K562 (cell line): ENCODE measurements around the gene PFKL. TPM values are rescaled to one million over a fixed set of nuclear protein-coding genes. Genes with fewer than 3 reads are reported as not detected.
A peak's percentile ranks its signal among the peaks of the same experiment; 100 is the strongest.

Experiments
- CHD2 ChIP-seq: IDR thresholded peaks from 2 replicates; pipeline ENCODE4 v1.6.1; 2011; ENCODE audit warnings: low read depth, low read length
- KDM2B ChIP-seq: fragments of 250-450 bp; sonication (Bioruptor Pico); IDR thresholded peaks from 2 replicates; pipeline ENCODE4 v1.8.0; 2021; ENCODE audit warnings: mild to moderate bottlenecking, moderate library complexity
- NFE2L1 ChIP-seq: fragments of 450-650 bp; IDR thresholded peaks from 2 replicates; pipeline ENCODE4 v1.6.1; 2016; ENCODE audit warnings: missing genetic modification characterization, low read depth, mild to moderate bottlenecking, missing compliant biosample characterization, moderate library complexity, borderline replicate concordance
- PHTF2 ChIP-seq: fragments of 250-450 bp; sonication (Bioruptor Pico); IDR thresholded peaks from 2 replicates; pipeline ENCODE4 v1.5.0; 2021; ENCODE audit warnings: mild to moderate bottlenecking
- RBM25 ChIP-seq: fragments of 200-400 bp; formaldehyde crosslinking; IDR thresholded peaks from 2 replicates; pipeline ENCODE4 v1.6.1; 2018; ENCODE audit warnings: low read length, low read depth, moderate library complexity; ENCODE audit not compliant: severe bottlenecking
- RFX1 ChIP-seq: fragments of 450-650 bp; IDR thresholded peaks from 2 replicates; pipeline ENCODE4 v1.6.1; 2016; ENCODE audit warnings: mild to moderate bottlenecking, moderate library complexity
- SETDB1 ChIP-seq: IDR thresholded peaks from one replicate; pipeline ENCODE4 v1.6.1; 2012; ENCODE audit warnings: low read length, control low read depth, inconsistent platforms
- SIRT6 ChIP-seq: IDR thresholded peaks from one replicate; pipeline ENCODE4 v1.6.1; 2012; ENCODE audit warnings: low read depth, mild to moderate bottlenecking, control low read depth, inconsistent platforms, low read length, moderate library complexity
- SNRNP70 ChIP-seq: fragments of 200-400 bp; formaldehyde crosslinking; optimal IDR thresholded peaks from 2 replicates; pipeline ENCODE3; 2017; ENCODE audit warnings: low read depth, low read length
- STAT5B ChIP-seq: fragments of 250-450 bp; sonication (Bioruptor Pico); IDR thresholded peaks from 2 replicates; pipeline ENCODE4 v1.8.0; 2021; ENCODE audit warnings: mild to moderate bottlenecking, inconsistent platforms
- U2AF1 ChIP-seq: fragments of 200-400 bp; formaldehyde crosslinking; optimal IDR thresholded peaks from 2 replicates; pipeline ENCODE3; 2017; ENCODE audit warnings: mild to moderate bottlenecking, low read depth, low read length, moderate library complexity
- ZNF431 ChIP-seq: sonication (generic); formaldehyde crosslinking; IDR thresholded peaks from 2 replicates; pipeline ENCODE4 v1.8.0; 2022; ENCODE audit warnings: mild to moderate bottlenecking, missing genetic modification reagents
- polyA plus RNA-seq, 8 experiments: library from polyadenylated mRNA; depleted of rRNA in 4 of 8; stranded (reverse) in 5 of 8; unstranded in 3 of 8; fragments of >200 nt; fragmentation: Nextera tagmentation in 2 of 8; fragmentation: Illumina TruSeq in 1 of 8; extraction: Ambion mirVana in 2 of 8; extraction: Trizol in 1 of 8; gene quantifications; 2 replicates each; pipeline versions ENCODE4 v1.2.1 to v1.2.3, GENCODE V29; 2011 to 2014; ENCODE audit warnings: inconsistent platforms in 1 of 8, missing spikeins in 1 of 8
- total RNA-seq, 7 experiments: library from RNA; depleted of rRNA in 6 of 7; stranded (reverse); fragments of >200 nt in 6 of 7; fragmentation: Illumina TruSeq in 2 of 7; extraction: Trizol in 2 of 7; gene quantifications; 2 replicates each; pipeline versions ENCODE4 v1.2.1 to v1.2.3, GENCODE V29; 2011 to 2021; ENCODE audit warnings: low replicate concordance in 1 of 7
- TF ChIP-seq, protein P1 (sequence below): fragments of 450-650 bp; IDR thresholded peaks from 2 replicates; pipeline ENCODE4 v1.7.1; 2018; ENCODE audit warnings: mild to moderate bottlenecking, low read depth; ENCODE audit not compliant: partially characterized antibody
- TF ChIP-seq, protein P2 (sequence below): fragments of 250-450 bp; sonication (Bioruptor Pico); IDR thresholded peaks from 2 replicates; pipeline ENCODE4 v1.4.0; 2020; ENCODE audit warnings: mild to moderate bottlenecking, moderate library complexity
- TF ChIP-seq, protein P3 (sequence below): fragments of 200-800 bp; sonication (Bioruptor generic); IDR thresholded peaks from 2 replicates; pipeline ENCODE4 v1.6.1; 2017; ENCODE audit warnings: missing genetic modification characterization, missing compliant biosample characterization
- TF ChIP-seq, protein P4 (sequence below): fragments of 450-650 bp; IDR thresholded peaks from 2 replicates; pipeline ENCODE4 v1.6.1; 2016; ENCODE audit warnings: low read depth, mild to moderate bottlenecking, moderate library complexity
- TF ChIP-seq, protein P5 (sequence below): sonication (generic); formaldehyde crosslinking; IDR thresholded peaks from 2 replicates; pipeline ENCODE4 v1.8.1; 2022; ENCODE audit warnings: missing genetic modification reagents

PFKL gene
- total and polyA plus RNA-seq, 9 of the 15 experiments (the other 6 are each of a cell fraction or from before 2014, with no cell fraction given), result 1.1 to 124 (median 45.6) TPM

DNA sequence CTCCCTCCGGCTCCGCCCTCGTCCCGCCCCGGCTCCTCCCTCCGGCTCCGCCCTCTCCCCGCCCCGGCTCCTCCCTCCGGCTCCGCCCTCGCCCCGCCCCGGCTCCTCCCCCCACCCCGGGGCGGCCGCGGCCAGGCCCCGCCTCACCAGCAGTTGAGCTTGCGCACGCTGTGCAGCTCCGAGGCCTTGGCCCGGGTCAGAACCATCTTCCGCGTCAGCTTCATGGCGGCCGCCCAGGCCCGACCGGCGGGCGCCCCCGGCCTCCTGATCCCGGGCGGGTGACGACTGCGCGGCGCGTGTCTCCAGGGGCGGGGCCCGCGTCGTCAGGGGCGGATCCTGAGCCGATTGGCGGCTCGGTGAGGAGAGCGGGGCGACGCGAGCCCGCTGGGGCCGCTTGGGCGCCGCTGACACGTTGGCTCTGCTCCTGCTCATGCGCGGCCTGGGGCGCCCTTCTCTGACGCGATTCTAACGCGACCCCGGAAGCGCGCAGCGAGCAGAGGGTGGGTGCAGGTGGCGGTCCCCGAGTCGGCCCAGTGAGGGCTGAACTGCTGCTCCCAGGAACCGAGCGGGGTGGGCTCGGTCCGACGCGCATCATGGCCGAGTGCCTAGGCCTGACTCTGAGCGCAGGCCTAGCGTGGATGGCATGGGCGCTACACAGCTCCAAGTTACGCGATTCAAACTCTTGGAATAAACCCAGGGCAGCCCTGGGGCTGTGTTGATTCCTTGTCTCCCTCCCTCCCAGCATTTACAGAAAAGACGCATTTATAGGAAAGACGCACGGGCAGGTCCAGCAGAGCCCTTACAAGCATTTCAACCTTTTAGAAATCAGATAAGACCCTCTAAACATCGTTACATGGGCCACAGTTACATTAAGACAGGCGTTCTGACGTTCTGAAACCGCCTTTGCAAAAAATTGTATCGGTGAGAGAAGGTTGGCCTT lies 39.4 kb downstream of the PFKL start, which contains the start of gene CFAP410 (continued):
- TF ChIP-seq, protein P1, sequence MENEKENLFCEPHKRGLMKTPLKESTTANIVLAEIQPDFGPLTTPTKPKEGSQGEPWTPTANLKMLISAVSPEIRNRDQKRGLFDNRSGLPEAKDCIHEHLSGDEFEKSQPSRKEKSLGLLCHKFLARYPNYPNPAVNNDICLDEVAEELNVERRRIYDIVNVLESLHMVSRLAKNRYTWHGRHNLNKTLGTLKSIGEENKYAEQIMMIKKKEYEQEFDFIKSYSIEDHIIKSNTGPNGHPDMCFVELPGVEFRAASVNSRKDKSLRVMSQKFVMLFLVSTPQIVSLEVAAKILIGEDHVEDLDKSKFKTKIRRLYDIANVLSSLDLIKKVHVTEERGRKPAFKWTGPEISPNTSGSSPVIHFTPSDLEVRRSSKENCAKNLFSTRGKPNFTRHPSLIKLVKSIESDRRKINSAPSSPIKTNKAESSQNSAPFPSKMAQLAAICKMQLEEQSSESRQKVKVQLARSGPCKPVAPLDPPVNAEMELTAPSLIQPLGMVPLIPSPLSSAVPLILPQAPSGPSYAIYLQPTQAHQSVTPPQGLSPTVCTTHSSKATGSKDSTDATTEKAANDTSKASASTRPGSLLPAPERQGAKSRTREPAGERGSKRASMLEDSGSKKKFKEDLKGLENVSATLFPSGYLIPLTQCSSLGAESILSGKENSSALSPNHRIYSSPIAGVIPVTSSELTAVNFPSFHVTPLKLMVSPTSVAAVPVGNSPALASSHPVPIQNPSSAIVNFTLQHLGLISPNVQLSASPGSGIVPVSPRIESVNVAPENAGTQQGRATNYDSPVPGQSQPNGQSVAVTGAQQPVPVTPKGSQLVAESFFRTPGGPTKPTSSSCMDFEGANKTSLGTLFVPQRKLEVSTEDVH, result peak; percentile 95
- no peak for TF ChIP-seq STAT5B
- no peak for TF ChIP-seq SIRT6
- TF ChIP-seq RFX1, result peak; percentile 79
- no peak for TF ChIP-seq RBM25
- TF ChIP-seq SNRNP70, result no peak
- TF ChIP-seq, protein P2, sequence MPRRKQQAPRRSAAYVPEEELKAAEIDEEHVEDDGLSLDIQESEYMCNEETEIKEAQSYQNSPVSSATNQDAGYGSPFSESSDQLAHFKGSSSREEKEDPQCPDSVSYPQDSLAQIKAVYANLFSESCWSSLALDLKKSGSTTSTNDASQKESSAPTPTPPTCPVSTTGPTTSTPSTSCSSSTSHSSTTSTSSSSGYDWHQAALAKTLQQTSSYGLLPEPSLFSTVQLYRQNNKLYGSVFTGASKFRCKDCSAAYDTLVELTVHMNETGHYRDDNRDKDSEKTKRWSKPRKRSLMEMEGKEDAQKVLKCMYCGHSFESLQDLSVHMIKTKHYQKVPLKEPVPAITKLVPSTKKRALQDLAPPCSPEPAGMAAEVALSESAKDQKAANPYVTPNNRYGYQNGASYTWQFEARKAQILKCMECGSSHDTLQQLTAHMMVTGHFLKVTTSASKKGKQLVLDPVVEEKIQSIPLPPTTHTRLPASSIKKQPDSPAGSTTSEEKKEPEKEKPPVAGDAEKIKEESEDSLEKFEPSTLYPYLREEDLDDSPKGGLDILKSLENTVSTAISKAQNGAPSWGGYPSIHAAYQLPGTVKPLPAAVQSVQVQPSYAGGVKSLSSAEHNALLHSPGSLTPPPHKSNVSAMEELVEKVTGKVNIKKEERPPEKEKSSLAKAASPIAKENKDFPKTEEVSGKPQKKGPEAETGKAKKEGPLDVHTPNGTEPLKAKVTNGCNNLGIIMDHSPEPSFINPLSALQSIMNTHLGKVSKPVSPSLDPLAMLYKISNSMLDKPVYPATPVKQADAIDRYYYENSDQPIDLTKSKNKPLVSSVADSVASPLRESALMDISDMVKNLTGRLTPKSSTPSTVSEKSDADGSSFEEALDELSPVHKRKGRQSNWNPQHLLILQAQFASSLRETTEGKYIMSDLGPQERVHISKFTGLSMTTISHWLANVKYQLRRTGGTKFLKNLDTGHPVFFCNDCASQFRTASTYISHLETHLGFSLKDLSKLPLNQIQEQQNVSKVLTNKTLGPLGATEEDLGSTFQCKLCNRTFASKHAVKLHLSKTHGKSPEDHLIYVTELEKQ, result no peak
- no peak for TF ChIP-seq NFE2L1 (tag)
- TF ChIP-seq, protein P3, sequence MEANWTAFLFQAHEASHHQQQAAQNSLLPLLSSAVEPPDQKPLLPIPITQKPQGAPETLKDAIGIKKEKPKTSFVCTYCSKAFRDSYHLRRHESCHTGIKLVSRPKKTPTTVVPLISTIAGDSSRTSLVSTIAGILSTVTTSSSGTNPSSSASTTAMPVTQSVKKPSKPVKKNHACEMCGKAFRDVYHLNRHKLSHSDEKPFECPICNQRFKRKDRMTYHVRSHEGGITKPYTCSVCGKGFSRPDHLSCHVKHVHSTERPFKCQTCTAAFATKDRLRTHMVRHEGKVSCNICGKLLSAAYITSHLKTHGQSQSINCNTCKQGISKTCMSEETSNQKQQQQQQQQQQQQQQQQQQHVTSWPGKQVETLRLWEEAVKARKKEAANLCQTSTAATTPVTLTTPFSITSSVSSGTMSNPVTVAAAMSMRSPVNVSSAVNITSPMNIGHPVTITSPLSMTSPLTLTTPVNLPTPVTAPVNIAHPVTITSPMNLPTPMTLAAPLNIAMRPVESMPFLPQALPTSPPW (CRISPR knock-in tag), result peak; percentile 87
- TF ChIP-seq, protein P4, sequence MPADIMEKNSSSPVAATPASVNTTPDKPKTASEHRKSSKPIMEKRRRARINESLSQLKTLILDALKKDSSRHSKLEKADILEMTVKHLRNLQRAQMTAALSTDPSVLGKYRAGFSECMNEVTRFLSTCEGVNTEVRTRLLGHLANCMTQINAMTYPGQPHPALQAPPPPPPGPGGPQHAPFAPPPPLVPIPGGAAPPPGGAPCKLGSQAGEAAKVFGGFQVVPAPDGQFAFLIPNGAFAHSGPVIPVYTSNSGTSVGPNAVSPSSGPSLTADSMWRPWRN, result no peak
- TF ChIP-seq PHTF2 (CRISPR knock-in tag), result peak; percentile 42; the same call in 1 of the 2 replicates
- no peak for TF ChIP-seq ZNF431 (CRISPR knock-in tag)
- TF ChIP-seq CHD2, result no peak
- TF ChIP-seq U2AF1, result peak; percentile 98
- TF ChIP-seq SETDB1, result no peak
- 0 out of 2 replicates have a peak, but pooled peaks have one; percentile 71 for TF ChIP-seq KDM2B (CRISPR knock-in tag)
- TF ChIP-seq, protein P5, sequence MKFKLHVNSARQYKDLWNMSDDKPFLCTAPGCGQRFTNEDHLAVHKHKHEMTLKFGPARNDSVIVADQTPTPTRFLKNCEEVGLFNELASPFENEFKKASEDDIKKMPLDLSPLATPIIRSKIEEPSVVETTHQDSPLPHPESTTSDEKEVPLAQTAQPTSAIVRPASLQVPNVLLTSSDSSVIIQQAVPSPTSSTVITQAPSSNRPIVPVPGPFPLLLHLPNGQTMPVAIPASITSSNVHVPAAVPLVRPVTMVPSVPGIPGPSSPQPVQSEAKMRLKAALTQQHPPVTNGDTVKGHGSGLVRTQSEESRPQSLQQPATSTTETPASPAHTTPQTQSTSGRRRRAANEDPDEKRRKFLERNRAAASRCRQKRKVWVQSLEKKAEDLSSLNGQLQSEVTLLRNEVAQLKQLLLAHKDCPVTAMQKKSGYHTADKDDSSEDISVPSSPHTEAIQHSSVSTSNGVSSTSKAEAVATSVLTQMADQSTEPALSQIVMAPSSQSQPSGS (CRISPR knock-in tag), result no peak
